GM12878 (cell line): ENCODE results near the gene ANTXR1. TPM values are rescaled to one million over a fixed set of nuclear protein-coding genes. Genes with fewer than 3 reads are reported as not detected.
A peak's percentile ranks its signal among the peaks of the same experiment; 100 is the strongest.

Source experiments
- ATAC-seq: fragments of 200-7000 bp; cut with Tn5 transposase; 3 replicates; pipeline ENCODE4 v1.9.1; 2020; ENCODE audit warnings: mild to moderate bottlenecking, moderate library complexity
- BruUV-seq: library from RNA; stranded (reverse); fragments of 400-500 nt; replicated peaks from 2 replicates; lab custom pipeline; 2021; lab: Mats Ljungman, UMichigan
- CTCF ChIA-PET: fragments of 300-600 bp; sonication (Branson Sonifier 250); formaldehyde crosslinking; extraction: SDS; loops from one replicate; lab custom pipeline; 2021; ENCODE audit warnings: inconsistent platforms; lab: Yijun Ruan, JAX
- POLR2A ChIA-PET: fragments of 350-600 bp; formaldehyde crosslinking; extraction: SDS; loops from one replicate; lab custom pipeline; 2021; ENCODE audit warnings: inconsistent platforms; lab: Charles Lee
- RAD21 ChIA-PET: fragments of 300-600 bp; sonication (Branson Sonifier 250); formaldehyde crosslinking; loops from one replicate; lab custom pipeline; 2023; ENCODE audit warnings: antibody characterized with exemption; ENCODE audit not compliant: unreplicated experiment; lab: Charles Lee
- SMC1A ChIA-PET: fragments of 300-600 bp; sonication (Branson Sonifier 250); formaldehyde crosslinking; loops from one replicate; lab custom pipeline; 2023; ENCODE audit not compliant: unreplicated experiment, uncharacterized antibody; lab: Charles Lee
- DNase-seq: peaks from one replicate; pipeline ENCODE4 v3.0.0-alpha.2; 2011; ENCODE audit warnings: low read depth, low spot score
- FAIRE-seq: peaks from 3 replicates; lab custom pipeline; 2011; peaks lifted over from hg19 to GRCh38; lab: Jason Lieb, UNC
- H2AFZ ChIP-seq: 2 replicates; pipeline ENCODE4 v1.6.0; 2011; ENCODE audit warnings: low read depth, low read length, control low read depth; ENCODE audit not compliant: control insufficient read depth
- H3K27ac ChIP-seq: 2 replicates; pipeline ENCODE4 v1.5.1; 2011; ENCODE audit warnings: control low read depth; ENCODE audit not compliant: control insufficient read depth, insufficient read depth
- H3K27me3 ChIP-seq, 2 experiments: replicated peaks in 1 of 2; 2 replicates each; pipeline versions ENCODE4 v1.6.0 to v1.6.1; 2011; ENCODE audit warnings: low read length in 1 of 2; ENCODE audit not compliant: control insufficient read depth in 2 of 2, insufficient read depth in 2 of 2
- H3K36me3 ChIP-seq, 2 experiments: 2 replicates each; pipeline ENCODE4 v1.5.1; 2011; ENCODE audit warnings: low read length in 1 of 2; ENCODE audit not compliant: control insufficient read depth in 2 of 2, insufficient read depth in 2 of 2
- H3K4me1 ChIP-seq: 2 replicates; pipeline ENCODE4 v1.6.1; 2011; ENCODE audit warnings: mild to moderate bottlenecking, low read length, moderate library complexity, mixed read lengths; ENCODE audit not compliant: control insufficient read depth, insufficient read depth
- H3K4me2 ChIP-seq: 2 replicates; pipeline ENCODE4 v1.6.0; 2011; ENCODE audit warnings: control low read depth; ENCODE audit not compliant: control insufficient read depth, insufficient read depth
- H3K4me3 ChIP-seq: fragments of 200-600 bp; sonication (generic); 2 replicates; pipeline ENCODE4 v1.5.1; 2016
- H3K79me2 ChIP-seq: 2 replicates; pipeline ENCODE4 v1.6.0; 2011; ENCODE audit warnings: low read length; ENCODE audit not compliant: control insufficient read depth, insufficient read depth
- H3K9ac ChIP-seq: 2 replicates; pipeline ENCODE4 v1.8.0; 2011; ENCODE audit warnings: low read length, control low read depth, mixed read lengths; ENCODE audit not compliant: control insufficient read depth, insufficient read depth
- H3K9me3 ChIP-seq: replicated peaks from 3 replicates; pipeline ENCODE4 v1.5.1; 2011; ENCODE audit warnings: mild to moderate bottlenecking, low read length; ENCODE audit not compliant: control insufficient read depth, insufficient read depth
- H4K20me1 ChIP-seq: 2 replicates; pipeline ENCODE4 v1.6.0; 2011; ENCODE audit not compliant: control insufficient read depth, insufficient read depth
- ASH2L ChIP-seq: fragments of 300-600, 200-600 bp; sonication (generic); IDR thresholded peaks from 2 replicates; pipeline ENCODE4 v1.6.1; 2017; ENCODE audit warnings: low read depth, mild to moderate bottlenecking, borderline replicate concordance
- BHLHE40 ChIP-seq, 2 experiments: fragments of 450-650 bp in 1 of 2; IDR thresholded peaks; 2 replicates each; pipeline ENCODE4 v1.6.1; 2011 to 2017; ENCODE audit warnings: low read depth in 2 of 2, borderline replicate concordance in 1 of 2, improper control_type of control experiment in 1 of 2, low read length in 1 of 2, mild to moderate bottlenecking in 1 of 2
- BMI1 ChIP-seq: fragments of 450-650 bp; IDR thresholded peaks from 2 replicates; pipeline ENCODE4 v1.6.1; 2016; ENCODE audit warnings: mild to moderate bottlenecking, moderate library complexity, borderline replicate concordance
- EED ChIP-seq: sonication (generic); IDR thresholded peaks from 2 replicates; pipeline ENCODE4 v1.6.1; 2016; ENCODE audit warnings: antibody characterized with exemption, low read depth
- HDAC6 ChIP-seq: fragments of 200-600 bp; sonication (generic); IDR thresholded peaks from one replicate; pipeline ENCODE4 v1.8.0; 2017; ENCODE audit warnings: antibody characterized with exemption; ENCODE audit not compliant: unreplicated experiment
- JUND ChIP-seq: IDR thresholded peaks from 2 replicates; pipeline ENCODE4 v1.6.1; 2012; ENCODE audit warnings: low read depth, mild to moderate bottlenecking, low read length, improper control_type of control experiment, moderate library complexity
- NR2C2 ChIP-seq: IDR thresholded peaks from 2 replicates; pipeline ENCODE4 v1.6.1; 2011; ENCODE audit warnings: borderline replicate concordance, low read depth; ENCODE audit not compliant: control insufficient read depth, insufficient read length
- STAT1 ChIP-seq: fragments of 450-650 bp; conservative IDR thresholded peaks from 2 replicates; pipeline ENCODE4 v1.6.1; 2014; ENCODE audit warnings: antibody characterized with exemption, mild to moderate bottlenecking
- YY1 ChIP-seq: IDR thresholded peaks from 2 replicates; pipeline ENCODE4 v1.6.1; 2011; ENCODE audit warnings: low read depth, mild to moderate bottlenecking, low read length
- WGBS: methylation state at CpG from one replicate; pipeline ENCODE4 v1.1.6; 2016; ENCODE audit warnings: low lambda C conversion rate; ENCODE audit not compliant: insufficient replicate concordance, insufficient coverage; ENCODE audit errors: missing lambda C conversion rate; 5-methylcytosine and 5-hydroxymethylcytosine counted together
- in situ Hi-C: fragments of 300-500 bp; cut with MboI; formaldehyde crosslinking; loops from 9 replicates; pipeline ENCODE4 v1.14.3; 2018; ENCODE audit warnings: mixed read lengths
- intact Hi-C: fragments of 100-400 bp; cut with micrococcal nuclease; formaldehyde crosslinking; loops from one replicate; pipeline ENCODE4 v1.14.2; 2022; ENCODE audit not compliant: unreplicated experiment
- polyA plus RNA-seq, 11 experiments: library from polyadenylated mRNA; depleted of rRNA in 4 of 11; unstranded in 6 of 11; stranded (reverse) in 5 of 11; fragments of >200 nt; fragmentation: Nextera tagmentation in 4 of 11; fragmentation: Illumina TruSeq in 1 of 11; extraction: Ambion mirVana in 4 of 11; extraction: Trizol in 1 of 11; gene quantifications; 1 replicate in 1 of 11; 2 replicates in 10 of 11; pipeline versions ENCODE4 v1.2.1 to v1.2.3, GENCODE V29; 2011 to 2016; ENCODE audit warnings: inconsistent platforms in 2 of 11, missing spikeins in 2 of 11, low read depth in 1 of 11
- total RNA-seq, 4 experiments: library from RNA; depleted of rRNA in 3 of 4; stranded (reverse); fragments of >200 nt in 3 of 4; fragmentation: Illumina TruSeq in 1 of 4; extraction: Trizol in 1 of 4; gene quantifications; 2 replicates each; pipeline versions ENCODE4 v1.2.1 to v1.2.3, GENCODE V29; 2013 to 2021
- TF ChIP-seq, protein P1 (sequence below): fragments of 450-650 bp; IDR thresholded peaks from 2 replicates; pipeline ENCODE4 v1.6.1; 2017; ENCODE audit warnings: low read depth, mild to moderate bottlenecking, moderate library complexity
- TF ChIP-seq, protein P2 (sequence below): fragments of 450-650 bp; IDR thresholded peaks from 2 replicates; pipeline ENCODE4 v1.6.1; 2016; ENCODE audit warnings: mild to moderate bottlenecking
- TF ChIP-seq, protein P3 (sequence below): IDR thresholded peaks from 2 replicates; pipeline ENCODE4 v1.6.1; 2011; ENCODE audit warnings: mild to moderate bottlenecking, low read depth, low read length, moderate library complexity; ENCODE audit not compliant: insufficient replicate concordance
- TF ChIP-seq, protein P4 (sequence below): IDR thresholded peaks from 2 replicates; pipeline ENCODE4 v1.6.1; 2012; ENCODE audit warnings: low read depth, low read length, improper control_type of control experiment

Gene ANTXR1
- total and polyA plus RNA-seq, 10 of the 15 experiments (the other 5 are each of a cell fraction or from before 2014, with no cell fraction given), result 0.09 to 0.26 TPM; not detected in 8

DNA sequence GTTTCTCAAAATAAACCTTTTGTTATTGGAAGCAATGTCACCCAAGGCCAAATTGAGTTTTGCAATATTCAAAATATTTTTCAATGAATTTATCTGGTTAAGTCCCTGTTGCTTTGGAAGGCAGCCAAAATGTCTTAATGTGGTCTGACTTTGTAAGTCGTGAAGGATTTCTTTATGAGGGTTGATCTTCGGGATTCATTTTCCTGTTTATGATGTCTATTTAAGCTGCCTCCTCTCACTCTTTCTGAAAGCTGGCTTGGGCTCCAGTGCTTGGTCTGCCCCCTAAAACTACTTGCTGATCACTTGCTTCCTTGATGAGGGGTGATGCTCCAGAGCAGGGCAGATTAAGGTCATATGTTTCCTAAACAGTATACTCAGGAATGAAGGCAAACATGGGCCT lies 141.1 kb downstream of the ANTXR1 start (continued):
- no peak for TF ChIP-seq BMI1
- no peak for TF ChIP-seq ASH2L
- TF ChIP-seq, protein P1, sequence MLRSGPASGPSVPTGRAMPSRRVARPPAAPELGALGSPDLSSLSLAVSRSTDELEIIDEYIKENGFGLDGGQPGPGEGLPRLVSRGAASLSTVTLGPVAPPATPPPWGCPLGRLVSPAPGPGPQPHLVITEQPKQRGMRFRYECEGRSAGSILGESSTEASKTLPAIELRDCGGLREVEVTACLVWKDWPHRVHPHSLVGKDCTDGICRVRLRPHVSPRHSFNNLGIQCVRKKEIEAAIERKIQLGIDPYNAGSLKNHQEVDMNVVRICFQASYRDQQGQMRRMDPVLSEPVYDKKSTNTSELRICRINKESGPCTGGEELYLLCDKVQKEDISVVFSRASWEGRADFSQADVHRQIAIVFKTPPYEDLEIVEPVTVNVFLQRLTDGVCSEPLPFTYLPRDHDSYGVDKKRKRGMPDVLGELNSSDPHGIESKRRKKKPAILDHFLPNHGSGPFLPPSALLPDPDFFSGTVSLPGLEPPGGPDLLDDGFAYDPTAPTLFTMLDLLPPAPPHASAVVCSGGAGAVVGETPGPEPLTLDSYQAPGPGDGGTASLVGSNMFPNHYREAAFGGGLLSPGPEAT, result no peak
- TF ChIP-seq EED, result no peak

DNA sequence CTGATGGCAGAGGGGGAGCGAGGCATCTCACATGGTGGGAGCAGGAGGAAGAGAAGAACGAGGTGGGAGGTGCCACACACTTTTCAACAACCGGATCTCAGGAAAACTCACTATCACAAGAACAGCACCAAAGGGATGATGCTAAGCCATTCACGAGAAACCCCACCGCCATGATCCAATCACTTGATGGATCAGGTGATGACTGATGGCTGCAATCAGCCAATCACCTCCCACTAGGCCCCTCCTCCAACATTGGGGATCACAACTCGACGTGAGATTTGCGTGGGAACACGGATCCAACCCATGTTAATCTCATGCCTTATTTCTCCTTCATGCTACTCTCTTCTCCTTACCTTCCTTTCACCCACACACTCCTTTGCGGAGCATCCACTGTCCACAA lies 143.6 kb downstream of the ANTXR1 start:
- Histone ChIP-seq H3K79me2 (no peaks in the 10 kb centered on the region), H4K20me1 (no peaks in the 10 kb centered on the region), H3K4me3 (no peak overlapping the region), H3K27ac (no peak overlapping the region), H3K4me2 (no peak overlapping the region), H3K4me1 (no peaks in the 10 kb centered on the region)
- no peak for TF ChIP-seq NR2C2
- TF ChIP-seq, protein P2, sequence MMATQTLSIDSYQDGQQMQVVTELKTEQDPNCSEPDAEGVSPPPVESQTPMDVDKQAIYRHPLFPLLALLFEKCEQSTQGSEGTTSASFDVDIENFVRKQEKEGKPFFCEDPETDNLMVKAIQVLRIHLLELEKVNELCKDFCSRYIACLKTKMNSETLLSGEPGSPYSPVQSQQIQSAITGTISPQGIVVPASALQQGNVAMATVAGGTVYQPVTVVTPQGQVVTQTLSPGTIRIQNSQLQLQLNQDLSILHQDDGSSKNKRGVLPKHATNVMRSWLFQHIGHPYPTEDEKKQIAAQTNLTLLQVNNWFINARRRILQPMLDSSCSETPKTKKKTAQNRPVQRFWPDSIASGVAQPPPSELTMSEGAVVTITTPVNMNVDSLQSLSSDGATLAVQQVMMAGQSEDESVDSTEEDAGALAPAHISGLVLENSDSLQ, result peak; percentile 57; the same call in 1 of the 2 replicates
- TF ChIP-seq, protein P3, sequence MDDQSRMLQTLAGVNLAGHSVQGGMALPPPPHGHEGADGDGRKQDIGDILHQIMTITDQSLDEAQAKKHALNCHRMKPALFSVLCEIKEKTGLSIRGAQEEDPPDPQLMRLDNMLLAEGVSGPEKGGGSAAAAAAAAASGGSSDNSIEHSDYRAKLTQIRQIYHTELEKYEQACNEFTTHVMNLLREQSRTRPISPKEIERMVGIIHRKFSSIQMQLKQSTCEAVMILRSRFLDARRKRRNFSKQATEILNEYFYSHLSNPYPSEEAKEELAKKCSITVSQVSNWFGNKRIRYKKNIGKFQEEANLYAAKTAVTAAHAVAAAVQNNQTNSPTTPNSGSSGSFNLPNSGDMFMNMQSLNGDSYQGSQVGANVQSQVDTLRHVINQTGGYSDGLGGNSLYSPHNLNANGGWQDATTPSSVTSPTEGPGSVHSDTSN, result peak; percentile 8
- no peak for TF ChIP-seq YY1
- no peak for TF ChIP-seq STAT1
- TF ChIP-seq, protein P4, sequence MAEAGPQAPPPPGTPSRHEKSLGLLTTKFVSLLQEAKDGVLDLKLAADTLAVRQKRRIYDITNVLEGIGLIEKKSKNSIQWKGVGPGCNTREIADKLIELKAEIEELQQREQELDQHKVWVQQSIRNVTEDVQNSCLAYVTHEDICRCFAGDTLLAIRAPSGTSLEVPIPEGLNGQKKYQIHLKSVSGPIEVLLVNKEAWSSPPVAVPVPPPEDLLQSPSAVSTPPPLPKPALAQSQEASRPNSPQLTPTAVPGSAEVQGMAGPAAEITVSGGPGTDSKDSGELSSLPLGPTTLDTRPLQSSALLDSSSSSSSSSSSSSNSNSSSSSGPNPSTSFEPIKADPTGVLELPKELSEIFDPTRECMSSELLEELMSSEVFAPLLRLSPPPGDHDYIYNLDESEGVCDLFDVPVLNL, result no peak
- no peak for TF ChIP-seq BHLHE40 (IDR thresholded peaks at IDR 0.05; ENCODE audit: borderline replicate concordance in 1 of 2, low read depth in 2 of 2, low read length in 1 of 2)
- no peak for TF ChIP-seq JUND
- no peak for TF ChIP-seq HDAC6
- TF ChIP-seq, all 136 proteins: peak for 2
- Histone ChIP-seq H3K9me3 (no peaks in the 10 kb centered on the region), H3K36me3 (no peaks in the 10 kb centered on the region), H2AFZ (no peak overlapping the region), H3K27me3 (peaks cover 0 to 2% of the 10 kb centered on the region in 2 experiments; a peak in 1 of 4 replicates), H3K9ac (no peak overlapping the region)
- ChIA-PET CTCF (no interaction called here), POLR2A (no interaction called here), SMC1A (no interaction called here), RAD21 (no interaction called here)
- intact Hi-C loops (no loop called here), in situ Hi-C loops (no loop called here)
- 7% methylated on average over 9 of the region's 10 CpGs for WGBS
- FAIRE-seq (no peak), ATAC-seq (no peak), DNase-seq (no peak)
- no TSS peak for BruUV-seq
